Measurements from ENCODE around the gene EGLN2.

DNA sequence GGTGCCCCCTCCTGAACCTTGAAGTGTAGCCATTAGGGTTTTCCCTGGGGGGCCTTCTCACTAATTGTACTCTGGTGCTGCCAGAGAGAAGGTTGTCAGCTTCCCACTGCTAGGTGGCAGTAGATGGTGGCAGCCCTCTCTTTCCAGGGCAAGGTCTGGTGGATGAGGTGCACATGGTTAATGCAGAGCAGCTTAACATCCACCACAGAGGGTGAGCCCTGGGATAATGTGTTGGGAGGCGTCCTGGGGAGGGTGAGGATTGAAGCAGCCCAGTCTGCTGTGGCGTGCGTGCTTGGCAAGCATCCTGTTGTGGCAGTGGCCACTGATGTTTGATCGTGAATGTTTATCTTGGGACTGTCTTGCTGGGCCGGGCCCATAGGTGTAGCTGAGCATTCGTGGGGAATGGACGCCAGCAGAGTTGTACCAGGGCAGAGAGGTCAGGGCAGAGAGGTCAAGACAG is 5.8 kb downstream of the EGLN2 start:
- peak in 1 of 2 donors; percentile 12 for TF ChIP-seq CTCF (conservative IDR thresholded peaks at IDR 0.05 in 1 of 2, IDR thresholded peaks at IDR 0.05 in 1 of 2; ENCODE audit: extremely low read depth in 1 of 2, insufficient read depth in 1 of 2, low read depth in 1 of 2, low read length in 2 of 2)
- TF ChIP-seq EZH2 (IDR thresholded peaks at IDR 0.05; ENCODE audit: borderline replicate concordance, low read length) = no peak
